Measurements from ENCODE around the gene FIGLA. TPM values are rescaled to one million over a fixed set of nuclear protein-coding genes. Genes with fewer than 3 reads are reported as not detected.

Gene FIGLA
- total RNA-seq, 1 donor from 2014 or later: not detected

- DNase-seq (ENCODE audit: low read depth in 2 of 2): no peak
These were observed 14.2 kb downstream of the FIGLA start for GRCh38 chr2:70776266-70776665.

- DNase-seq (ENCODE audit: low read depth in 2 of 2): no peak
These were observed 15.3 kb downstream of the FIGLA start for GRCh38 chr2:70775141-70775540.

GRCh38 chr2:70772486-70773155, 17.8 kb downstream of the FIGLA start:
- no peak for DNase-seq (ENCODE audit: low read depth in 2 of 2)

GRCh38 chr2:70771446-70771845, 19.0 kb downstream of the FIGLA start:
- no peak for DNase-seq (ENCODE audit: low read depth in 2 of 2)

- no peak for DNase-seq (ENCODE audit: low read depth in 2 of 2)
These were observed 21.0 kb downstream of the FIGLA start for GRCh38 chr2:70769450-70769849.

GRCh38 chr2:70768590-70769085, 21.8 kb downstream of the FIGLA start:
- DNase-seq (ENCODE audit: low read depth in 2 of 2): no peak

GRCh38 chr2:70767699-70768589, 22.5 kb downstream of the FIGLA start, which contains the start of gene ADD2:
Gene ADD2, minus strand, starts transcription at chr2:70768200. Its CDS starts 61,792 bp downstream, at chr2:70706408.
- DNase-seq (ENCODE audit: low read depth in 2 of 2): peak; percentile 10 to 20

- no peak for DNase-seq (ENCODE audit: low read depth in 2 of 2)
These were observed 23.3 kb downstream of the FIGLA start for GRCh38 chr2:70767079-70767698.

GRCh38 chr2:70766357-70767078, 23.9 kb downstream of the FIGLA start:
- DNase-seq (ENCODE audit: low read depth in 2 of 2): no peak

GRCh38 chr2:70765507-70765906, 24.9 kb downstream of the FIGLA start:
- no peak for DNase-seq (ENCODE audit: low read depth in 2 of 2)

- no peak for DNase-seq (ENCODE audit: low read depth in 2 of 2)
These were observed 31.0 kb downstream of the FIGLA start for GRCh38 chr2:70759446-70759845.

GRCh38 chr2:70757966-70758365, 32.5 kb downstream of the FIGLA start:
- DNase-seq (ENCODE audit: low read depth in 2 of 2): no peak

- no peak for DNase-seq (ENCODE audit: low read depth in 2 of 2)
These were observed 33.1 kb downstream of the FIGLA start for GRCh38 chr2:70757360-70757759.

GRCh38 chr2:70756128-70756527, 34.3 kb downstream of the FIGLA start:
- DNase-seq (ENCODE audit: low read depth in 2 of 2): no peak

GRCh38 chr2:70753902-70754301, 36.5 kb downstream of the FIGLA start:
- no peak for DNase-seq (ENCODE audit: low read depth in 2 of 2)

GRCh38 chr2:70753031-70753430, 37.4 kb downstream of the FIGLA start:
- DNase-seq (ENCODE audit: low read depth in 2 of 2): no peak

- no peak for DNase-seq (ENCODE audit: low read depth in 2 of 2)
These were observed 38.0 kb downstream of the FIGLA start for GRCh38 chr2:70752396-70752795.

- no peak for DNase-seq (ENCODE audit: low read depth in 2 of 2)
These were observed 38.6 kb downstream of the FIGLA start for GRCh38 chr2:70751881-70752280.

GRCh38 chr2:70750320-70750719, 40.1 kb downstream of the FIGLA start:
- no peak for DNase-seq (ENCODE audit: low read depth in 2 of 2)

GRCh38 chr2:70748002-70748784, 42.2 kb downstream of the FIGLA start:
- no peak for DNase-seq (ENCODE audit: low read depth in 2 of 2)

GRCh38 chr2:70747284-70747683, 43.2 kb downstream of the FIGLA start:
- DNase-seq (ENCODE audit: low read depth in 2 of 2): no peak
